ENCODE results near the gene SOX5.

The SOX5 gene

GRCh38 chr12:23670684-23671083 is 278.8 kb downstream of the SOX5 start:
- no peak for DNase-seq

- DNase-seq: no peak
These were observed 279.8 kb downstream of the SOX5 start for GRCh38 chr12:23669691-23670090.

DNA sequence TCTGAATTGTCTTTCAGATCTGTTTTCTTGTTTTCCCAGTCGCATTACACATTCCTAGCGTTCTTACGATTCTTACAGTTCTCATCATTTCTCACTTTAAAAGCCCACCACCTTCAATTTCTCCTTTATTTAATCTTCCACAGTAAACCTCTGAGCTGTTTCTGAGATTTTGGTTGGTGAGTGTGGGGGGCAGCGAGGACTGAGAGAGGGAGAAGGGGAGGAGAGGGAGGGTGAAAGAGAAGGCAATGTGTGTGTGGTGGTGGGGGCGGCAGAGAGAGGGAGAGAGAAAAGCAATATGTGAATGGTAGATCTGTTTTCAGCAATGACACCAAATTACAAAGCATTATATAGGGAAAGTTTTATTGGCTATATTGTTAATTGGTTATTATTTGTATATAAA is 282.6 kb downstream of the SOX5 start:
- DNase-seq: no peak

DNA sequence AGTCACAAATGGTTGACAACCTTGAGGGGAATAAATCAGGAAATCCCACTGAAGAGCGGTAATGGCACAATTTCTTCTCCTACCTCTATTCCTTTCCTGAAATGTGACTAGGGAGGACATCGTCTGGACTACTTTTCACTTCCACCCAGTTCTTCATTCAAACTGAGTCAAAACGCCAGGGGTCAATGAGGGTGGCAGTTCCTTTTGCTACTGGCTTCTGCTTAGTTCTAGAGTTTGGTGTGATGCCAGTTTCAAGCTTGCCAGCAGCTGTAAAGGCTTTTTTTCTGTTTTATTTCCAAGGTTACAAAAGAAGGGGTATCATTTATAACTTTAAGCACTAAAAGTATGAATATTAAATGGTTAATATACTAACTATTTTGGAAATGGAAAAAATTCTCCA is 286.5 kb downstream of the SOX5 start:
- no peak for DNase-seq

- DNase-seq: no peak
These were observed 290.3 kb downstream of the SOX5 start for GRCh38 chr12:23659131-23659530.

- no peak for DNase-seq
These were observed 291.9 kb downstream of the SOX5 start for GRCh38 chr12:23657598-23657997.

- DNase-seq: no peak
These were observed 293.6 kb downstream of the SOX5 start for GRCh38 chr12:23655884-23656283.

GRCh38 chr12:23655112-23655511 is 294.4 kb downstream of the SOX5 start:
- DNase-seq: no peak

DNA sequence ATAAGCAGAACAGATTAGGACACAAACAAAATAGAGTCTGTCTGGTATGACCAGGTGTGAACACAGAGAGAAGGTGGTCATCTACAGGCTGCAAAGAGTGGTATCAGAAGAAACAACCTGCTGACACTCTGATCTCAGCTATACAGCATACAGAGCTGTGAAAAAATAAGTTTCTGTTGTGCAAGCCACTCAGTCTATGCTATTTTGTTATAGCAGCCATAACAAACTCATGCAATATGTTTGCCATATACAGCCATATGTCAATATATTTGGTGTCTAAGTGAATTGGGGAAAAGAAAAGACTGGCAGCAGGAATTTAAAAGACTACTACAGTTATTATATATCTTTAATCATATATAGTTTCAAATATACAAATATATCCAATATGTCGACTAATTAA is 300.9 kb downstream of the SOX5 start:
- DNase-seq: no peak

- no peak for DNase-seq
These were observed 308.7 kb downstream of the SOX5 start for GRCh38 chr12:23640754-23641153.

- no peak for DNase-seq
These were observed 315.1 kb downstream of the SOX5 start for GRCh38 chr12:23634344-23634743.

DNA sequence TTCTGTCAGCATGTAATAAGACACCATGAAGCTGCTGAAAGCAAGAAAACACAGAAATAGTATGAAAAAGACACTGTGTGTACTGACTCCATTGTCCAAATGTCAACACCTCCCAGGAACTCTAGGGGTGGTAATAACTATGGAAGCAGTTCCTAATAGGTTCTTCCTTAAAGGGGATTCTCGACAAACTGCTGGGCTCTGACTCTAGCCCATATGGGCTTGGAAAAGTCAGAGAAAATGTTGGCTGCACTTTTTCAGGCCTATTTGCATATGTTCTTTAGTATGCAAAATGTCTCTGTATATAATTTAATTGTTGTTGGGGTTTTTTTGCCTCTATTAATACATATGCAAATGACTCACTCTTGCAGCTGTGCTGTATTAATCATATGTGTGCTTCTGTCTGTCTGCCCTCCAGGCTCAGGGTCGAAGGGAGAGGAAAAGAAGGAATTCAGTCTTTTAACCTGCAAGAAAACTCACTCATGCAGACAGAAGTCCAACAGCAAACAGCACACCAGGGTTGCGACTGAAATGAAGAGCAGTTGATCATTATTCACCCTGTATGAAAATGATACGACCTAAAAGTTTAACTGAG is 317.6 kb downstream of the SOX5 start:
- DNase-seq: no peak

- DNase-seq: no peak
These were observed 318.9 kb downstream of the SOX5 start for GRCh38 chr12:23630524-23630923.

GRCh38 chr12:23628806-23629205 is 320.7 kb downstream of the SOX5 start:
- DNase-seq: no peak

DNA sequence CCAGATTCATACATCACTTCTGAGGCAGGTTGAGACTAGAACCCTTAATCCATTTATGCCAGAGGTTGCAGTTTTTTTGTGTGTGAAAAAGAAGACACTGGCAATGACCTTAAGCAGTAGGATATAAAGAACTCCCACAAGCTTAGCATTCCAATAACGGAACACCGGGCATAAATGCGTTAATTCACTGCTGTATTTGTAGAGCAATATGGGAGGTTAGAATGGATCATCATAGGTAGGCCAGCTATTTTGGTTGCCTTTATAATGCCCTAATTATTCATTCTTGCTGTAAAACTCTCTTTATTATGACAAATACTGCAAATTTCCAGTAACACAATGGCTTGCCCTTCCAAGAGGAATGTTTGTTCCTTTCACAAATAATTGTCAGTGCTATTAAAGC is 322.7 kb downstream of the SOX5 start:
- no peak for DNase-seq

- no peak for DNase-seq
These were observed 327.6 kb downstream of the SOX5 start for GRCh38 chr12:23621900-23622299.

DNA sequence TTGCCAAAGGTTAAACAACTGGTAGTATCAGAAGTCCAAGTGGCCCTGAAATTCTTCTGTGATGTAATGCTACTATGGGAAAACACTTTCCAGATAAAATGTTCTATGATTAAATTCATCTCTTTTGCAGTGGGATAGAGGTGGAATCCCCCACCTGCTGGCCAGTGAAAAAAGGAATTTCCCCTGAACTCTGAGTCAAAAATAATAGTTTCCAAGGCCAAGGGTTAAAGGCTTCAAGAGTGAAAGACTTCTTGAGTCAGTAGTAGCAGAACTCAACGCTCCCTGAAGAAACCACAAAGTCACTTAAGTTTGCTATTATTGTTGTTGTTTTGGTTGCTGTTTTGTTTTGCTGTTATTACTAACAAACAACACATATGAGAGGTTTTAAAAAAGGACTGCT is 330.8 kb downstream of the SOX5 start:
- DNase-seq: no peak

- DNase-seq: no peak
These were observed 331.7 kb downstream of the SOX5 start for GRCh38 chr12:23617749-23618148.

GRCh38 chr12:23614280-23614679 is 335.2 kb downstream of the SOX5 start:
- no peak for DNase-seq

DNA sequence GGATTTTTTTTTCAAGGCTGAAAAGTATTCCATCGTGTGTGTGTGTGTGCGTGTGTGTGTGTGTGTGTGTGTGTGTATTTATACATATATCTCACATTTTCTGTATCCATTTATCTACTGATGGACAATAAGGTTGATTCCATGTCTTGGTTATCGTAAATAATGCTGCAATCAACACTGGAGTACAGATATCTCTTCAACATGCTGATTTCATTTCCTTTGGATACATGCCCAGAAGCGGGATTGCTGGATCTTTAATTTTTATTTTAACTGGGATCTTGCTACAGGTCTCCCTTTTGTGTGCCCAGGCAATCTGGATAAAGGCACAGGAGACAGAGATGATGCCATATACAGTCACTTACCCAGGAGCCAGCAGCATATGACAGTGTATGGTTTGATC is 338.1 kb downstream of the SOX5 start:
- no peak for DNase-seq

DNA sequence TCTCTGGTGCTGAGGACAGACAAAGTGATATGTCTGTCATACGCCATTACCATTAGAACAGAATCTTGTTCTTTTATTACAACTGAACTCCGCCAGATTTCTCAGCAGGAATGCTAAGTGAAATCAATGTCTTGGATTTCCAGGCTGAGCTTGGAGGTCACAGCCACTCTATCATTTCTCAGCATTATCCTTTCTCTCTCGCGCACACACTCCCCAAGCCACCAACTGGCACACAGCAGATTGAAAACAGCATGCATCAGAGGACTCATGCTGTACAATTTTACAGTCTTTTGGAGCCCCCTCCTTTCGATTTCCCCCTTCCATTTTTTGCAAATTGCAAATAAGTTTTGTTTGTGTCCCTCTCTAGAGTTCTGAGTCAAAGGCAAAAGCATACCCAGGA is 348.6 kb downstream of the SOX5 start:
- DNase-seq: no peak

DNA sequence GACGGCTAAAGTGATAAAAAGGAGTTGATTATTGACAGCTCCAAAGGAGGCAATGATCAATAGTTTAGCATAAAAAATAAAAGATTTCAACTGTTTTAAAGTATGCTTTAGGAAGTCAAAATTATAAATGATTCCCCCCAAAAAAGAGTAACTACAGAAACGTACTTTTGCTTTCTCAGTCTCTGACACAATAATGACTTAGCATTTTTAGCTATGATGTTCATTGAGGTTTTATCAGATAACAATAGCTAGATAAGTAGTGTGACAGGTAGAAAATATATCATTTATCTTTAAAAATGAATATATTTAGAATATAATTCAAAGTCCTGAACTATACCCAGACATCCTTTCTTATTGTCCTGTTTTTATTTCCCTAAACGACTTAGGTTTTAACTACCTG is 352.9 kb downstream of the SOX5 start:
- DNase-seq: no peak

GRCh38 chr12:23587833-23588559 is 361.5 kb downstream of the SOX5 start:
- no peak for DNase-seq

DNA sequence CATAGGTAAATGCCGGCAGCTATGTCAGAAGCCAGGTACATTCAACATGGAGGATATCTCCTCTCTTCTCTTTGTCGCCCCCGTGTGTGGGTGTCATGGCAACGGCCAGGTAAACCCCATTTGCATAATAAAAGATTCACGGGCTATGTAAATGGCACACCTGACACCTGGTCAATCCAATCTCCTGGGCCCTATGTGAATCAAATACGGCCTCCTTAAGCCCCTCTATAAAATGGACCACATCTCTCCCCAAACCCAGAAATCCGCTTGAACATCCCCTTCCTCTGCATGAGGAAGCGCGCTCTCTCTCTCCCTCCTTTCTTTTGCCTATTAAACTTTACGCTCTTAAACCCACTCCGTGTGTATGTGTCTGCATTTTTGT is 363.7 kb downstream of the SOX5 start:
- no peak for DNase-seq

- DNase-seq: no peak
These were observed 364.2 kb downstream of the SOX5 start for GRCh38 chr12:23585156-23585781.
